Measurements from ENCODE around the gene TEX29. TPM values are rescaled to one million over a fixed set of nuclear protein-coding genes. Genes with fewer than 3 reads are reported as not detected.

The TEX29 gene
- total RNA-seq, 1 experiment from 2014 or later = 0.33 TPM

- H3K9ac ChIP-seq (ENCODE audit: extremely low read depth, insufficient read length, low read length) = no peak overlapping the region
- peaks cover 3% of the 10 kb centered on the region; the same call in 1 of the 2 replicates for H3K4me1 ChIP-seq (ENCODE audit: insufficient read depth, low read length)
- no peak overlapping the region for H2BK20ac ChIP-seq (ENCODE audit: low read depth, low read length, poor library complexity, severe bottlenecking)
- H2BK15ac ChIP-seq (ENCODE audit: low read depth, low read length) = no peak overlapping the region
- H2BK120ac ChIP-seq (ENCODE audit: low read depth, low read length, poor library complexity, severe bottlenecking) = no peak overlapping the region
- H3K14ac ChIP-seq (ENCODE audit: insufficient read depth, low read length) = no peak overlapping the region
- H3K4me3 Mint-ChIP-seq = no peak overlapping the region
- peaks cover 12 to 17% of the 10 kb centered on the region in 2 experiments for H3K4me1 Mint-ChIP-seq
- peaks cover 5% of the 10 kb centered on the region for H3K27me3 Mint-ChIP-seq (ENCODE audit: low read depth)
- TF ChIP-seq, protein P1, sequence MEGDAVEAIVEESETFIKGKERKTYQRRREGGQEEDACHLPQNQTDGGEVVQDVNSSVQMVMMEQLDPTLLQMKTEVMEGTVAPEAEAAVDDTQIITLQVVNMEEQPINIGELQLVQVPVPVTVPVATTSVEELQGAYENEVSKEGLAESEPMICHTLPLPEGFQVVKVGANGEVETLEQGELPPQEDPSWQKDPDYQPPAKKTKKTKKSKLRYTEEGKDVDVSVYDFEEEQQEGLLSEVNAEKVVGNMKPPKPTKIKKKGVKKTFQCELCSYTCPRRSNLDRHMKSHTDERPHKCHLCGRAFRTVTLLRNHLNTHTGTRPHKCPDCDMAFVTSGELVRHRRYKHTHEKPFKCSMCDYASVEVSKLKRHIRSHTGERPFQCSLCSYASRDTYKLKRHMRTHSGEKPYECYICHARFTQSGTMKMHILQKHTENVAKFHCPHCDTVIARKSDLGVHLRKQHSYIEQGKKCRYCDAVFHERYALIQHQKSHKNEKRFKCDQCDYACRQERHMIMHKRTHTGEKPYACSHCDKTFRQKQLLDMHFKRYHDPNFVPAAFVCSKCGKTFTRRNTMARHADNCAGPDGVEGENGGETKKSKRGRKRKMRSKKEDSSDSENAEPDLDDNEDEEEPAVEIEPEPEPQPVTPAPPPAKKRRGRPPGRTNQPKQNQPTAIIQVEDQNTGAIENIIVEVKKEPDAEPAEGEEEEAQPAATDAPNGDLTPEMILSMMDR (conservative IDR thresholded peaks at IDR 0.05) = no peak
- no peaks in the 10 kb centered on the region for H3K36me3 Mint-ChIP-seq (ENCODE audit: insufficient read depth in 1 of 3, low read depth in 3 of 3)
- H4K91ac ChIP-seq (ENCODE audit: insufficient read length, low read depth, low read length) = no peak overlapping the region
- no peaks in the 10 kb centered on the region for H3K9me3 ChIP-seq (ENCODE audit: control insufficient read depth, low read depth, low read length)
- H3K27ac Mint-ChIP-seq = no peak overlapping the region
- no peak overlapping the region for H2AK5ac ChIP-seq (ENCODE audit: insufficient read length, low read length)
- H3K56ac ChIP-seq (ENCODE audit: insufficient read length, low read depth, low read length) = no peak overlapping the region
- no peak overlapping the region for H3T11ph ChIP-seq (ENCODE audit: low read length)
- H4K20me1 ChIP-seq (ENCODE audit: control insufficient read depth, insufficient read depth, insufficient read length) = no peaks in the 10 kb centered on the region
- H3K23me2 ChIP-seq (ENCODE audit: insufficient read length, low read depth, low read length, poor library complexity, severe bottlenecking) = no peaks in the 10 kb centered on the region
- H3K18ac ChIP-seq (ENCODE audit: insufficient read length, low read depth, low read length) = no peak overlapping the region
- H3K23ac ChIP-seq (ENCODE audit: insufficient read length, low read depth, low read length) = no peak overlapping the region
- no peaks in the 10 kb centered on the region for H3K27me3 ChIP-seq (ENCODE audit: insufficient read depth, low read length)
- H3K79me1 ChIP-seq (ENCODE audit: insufficient read depth, low read depth, low read length, poor library complexity, severe bottlenecking) = no peaks in the 10 kb centered on the region
- no peak overlapping the region for H2BK5ac ChIP-seq (ENCODE audit: insufficient read length, low read length)
- no CpG with 5 or more reads among the region's 4 CpGs for WGBS (ENCODE audit: extremely low coverage, insufficient read length, low lambda C conversion rate)
- H3K4me2 ChIP-seq (ENCODE audit: insufficient read depth, insufficient read length, low read length) = no peak overlapping the region
- no peak overlapping the region for H3K27ac ChIP-seq (ENCODE audit: insufficient read length, low read depth, low read length)
- H3K9me3 Mint-ChIP-seq = no peaks in the 10 kb centered on the region
- H3K4ac ChIP-seq (ENCODE audit: low read depth, low read length) = no peak overlapping the region
- H3K79me2 ChIP-seq (ENCODE audit: insufficient read depth, low read length) = 0 out of 2 replicates have a peak, but pooled peaks cover 1% of the 10 kb centered on the region
- no peak overlapping the region for H4K8ac ChIP-seq (replicated peaks; ENCODE audit: insufficient read length, low read depth, low read length)
- H4K5ac ChIP-seq (ENCODE audit: insufficient read length, low read depth, low read length) = no peak overlapping the region
- H2AFZ ChIP-seq (ENCODE audit: low read length) = no peak overlapping the region
- no peak overlapping the region for H2BK12ac ChIP-seq (ENCODE audit: insufficient read length, low read depth, low read length)
- DNase-seq = no peak
Observed at GRCh38 chr13:111356795-111357194, 36.4 kb downstream of the TEX29 start.
